Breast epithelium (tissue), 3 donors: ENCODE data around the gene LCP2.

Experiments used
- CTCF ChIP-seq, 3 donors: fragments of 450-650 bp; IDR thresholded peaks; one replicate each; pipeline ENCODE4 v1.5.1; 2016 to 2017; ENCODE audit warnings: antibody characterized with exemption in 3 of 3, mild to moderate bottlenecking in 3 of 3, moderate library complexity in 3 of 3
- POLR2A ChIP-seq: fragments of 450-650 bp; IDR thresholded peaks from one replicate; pipeline ENCODE4 v1.6.1; 2016; ENCODE audit warnings: antibody characterized with exemption, mild to moderate bottlenecking, moderate library complexity
- POLR2AphosphoS5 ChIP-seq, 3 donors: sonication (generic); formaldehyde crosslinking; IDR thresholded peaks; one replicate each; pipeline ENCODE4 v1.6.1; 2017; ENCODE audit warnings: antibody characterized with exemption in 3 of 3

GRCh38 chr5:170277867-170278281 is 19.7 kb downstream of the LCP2 start:
- no peak for TF ChIP-seq CTCF (IDR thresholded peaks at IDR 0.05)
- TF ChIP-seq POLR2AphosphoS5 (IDR thresholded peaks at IDR 0.05): no peak
- TF ChIP-seq POLR2A: no peak
